NOMO-1 treated with dmso at 0.1 percent for 144 hours (cell line): Measurements from ENCODE around the gene BMPR2.
"Not testable (repeated sequence)": the region's sequence is repeated elsewhere in the genome, so short reads cannot be mapped to it uniquely, and the experiment has no call there.

Experiments used
- DNase-seq: peaks from one replicate; lab custom pipeline; 2025; ENCODE audit not compliant: unreplicated experiment; lab: John Stamatoyannopoulos, UW

BMPR2 gene

GRCh38 chr2:202444000-202444399 lies 67.9 kb downstream of the BMPR2 start:
- DNase-seq: no peak

- no peak for DNase-seq
Measured at GRCh38 chr2:202449344-202449743, 73.2 kb downstream of the BMPR2 start.

GRCh38 chr2:202450785-202451184 lies 74.7 kb downstream of the BMPR2 start:
- no peak for DNase-seq

GRCh38 chr2:202452744-202453143 lies 76.6 kb downstream of the BMPR2 start:
- DNase-seq: no peak

GRCh38 chr2:202454536-202454935 lies 78.4 kb downstream of the BMPR2 start:
- DNase-seq: no peak

GRCh38 chr2:202455114-202455513 lies 79.0 kb downstream of the BMPR2 start:
- DNase-seq: no peak

- DNase-seq: no peak
Measured at GRCh38 chr2:202460119-202460518, 84.0 kb downstream of the BMPR2 start.

GRCh38 chr2:202479090-202479489 lies 103.0 kb downstream of the BMPR2 start:
- DNase-seq: no peak

- DNase-seq: no peak
Measured at GRCh38 chr2:202479610-202480009, 103.5 kb downstream of the BMPR2 start.

GRCh38 chr2:202486351-202486750 lies 110.2 kb downstream of the BMPR2 start:
- no peak for DNase-seq

GRCh38 chr2:202488671-202489070 lies 112.5 kb downstream of the BMPR2 start:
- no peak for DNase-seq

- DNase-seq: no peak
Measured at GRCh38 chr2:202490479-202490878, 114.4 kb downstream of the BMPR2 start.

GRCh38 chr2:202491514-202491913 lies 115.4 kb downstream of the BMPR2 start:
- DNase-seq: no peak

GRCh38 chr2:202494300-202495229 lies 118.4 kb downstream of the BMPR2 start:
- no peak for DNase-seq

GRCh38 chr2:202495230-202495604 lies 119.1 kb downstream of the BMPR2 start:
- DNase-seq: no peak

GRCh38 chr2:202496835-202497472 lies 120.8 kb downstream of the BMPR2 start:
- DNase-seq: not testable (repeated sequence)

GRCh38 chr2:202497473-202497866 lies 121.3 kb downstream of the BMPR2 start:
- DNase-seq: not testable (repeated sequence)

GRCh38 chr2:202499841-202500240 lies 123.7 kb downstream of the BMPR2 start:
- DNase-seq: not testable (repeated sequence)

GRCh38 chr2:202503276-202503675 lies 127.1 kb downstream of the BMPR2 start:
- DNase-seq: not testable (repeated sequence)

- DNase-seq: no peak
Measured at GRCh38 chr2:202508686-202509085, 132.6 kb downstream of the BMPR2 start.

- no peak for DNase-seq
Measured at GRCh38 chr2:202510911-202511310, 134.8 kb downstream of the BMPR2 start.

GRCh38 chr2:202512176-202512575 lies 136.0 kb downstream of the BMPR2 start:
- no peak for DNase-seq
